Stimulated activated CD4-positive, alpha-beta T cell treated with anti-CD3 and anti-CD28 coated beads, TNF-alpha, amount 100 ng/mL, for 48 hours (primary cell): Measurements from ENCODE around the gene MRTFB.
A peak's percentile ranks its signal among the peaks of the same experiment; 100 is the strongest.

Source experiments
- DNase-seq, 3 donors: peaks; one replicate each; pipeline ENCODE4 v3.0.0-alpha.2; 2020; ENCODE audit warnings: low read depth in 3 of 3

The MRTFB gene

DNA sequence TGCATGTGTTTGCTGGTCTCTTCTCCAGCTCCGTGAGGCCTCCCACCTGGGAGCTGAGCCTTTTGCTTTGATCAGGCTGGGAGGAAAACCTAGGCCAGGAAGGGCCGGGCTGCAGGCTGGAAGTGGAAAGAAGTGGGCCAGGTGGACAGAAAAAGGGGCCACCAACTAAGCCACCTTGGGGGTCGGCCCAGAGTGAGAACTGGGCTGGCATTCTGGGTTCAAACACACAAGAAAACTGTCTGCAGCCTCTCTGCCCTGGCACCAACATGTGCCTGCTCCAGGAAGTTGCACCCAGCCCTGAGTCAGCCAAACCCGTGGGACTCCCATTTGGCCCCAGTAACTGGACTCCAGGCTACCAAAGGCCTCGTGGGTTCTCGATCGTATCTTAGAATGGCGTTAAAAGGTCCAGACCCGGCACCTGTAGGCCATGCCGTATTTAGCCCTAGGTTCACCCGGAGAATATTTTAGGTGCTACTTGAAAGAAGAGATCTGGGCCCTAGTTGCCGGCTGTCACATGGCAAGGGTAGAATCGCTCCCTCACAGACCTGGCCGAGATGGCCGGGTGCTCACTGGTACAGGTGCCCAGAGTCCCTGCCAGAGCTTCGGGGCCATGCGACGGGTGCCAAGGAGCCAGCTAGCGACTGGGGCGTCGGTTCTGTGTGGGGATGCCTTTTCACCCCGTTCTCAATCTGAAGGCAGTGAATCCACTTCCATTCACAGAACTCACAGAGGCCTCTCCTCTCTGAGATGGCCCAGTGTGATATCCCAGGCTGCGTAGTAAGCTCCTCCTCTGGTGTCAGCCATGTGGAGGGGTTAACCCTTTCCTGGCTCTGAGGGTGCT, 236.6 kb downstream of the MRTFB start:
- DNase-seq, result no peak

DNA sequence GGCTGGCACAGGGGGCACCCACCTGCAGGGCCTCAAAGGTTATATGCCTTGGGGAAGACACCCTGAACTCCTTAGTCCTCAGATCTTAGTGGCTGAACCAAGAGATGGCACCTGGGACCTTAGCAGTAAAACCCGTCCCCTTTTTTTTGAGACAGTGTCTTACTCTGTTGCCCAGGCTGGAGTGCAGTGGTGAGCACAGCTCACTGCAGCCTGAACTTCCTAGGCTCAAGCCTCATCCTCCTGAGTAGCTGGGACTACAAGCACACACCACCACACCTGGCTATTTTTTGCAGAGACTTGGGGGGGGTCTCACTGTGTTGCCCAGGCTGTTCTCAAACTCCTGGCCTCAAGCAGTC, 237.2 kb downstream of the MRTFB start:
- no peak for DNase-seq

DNA sequence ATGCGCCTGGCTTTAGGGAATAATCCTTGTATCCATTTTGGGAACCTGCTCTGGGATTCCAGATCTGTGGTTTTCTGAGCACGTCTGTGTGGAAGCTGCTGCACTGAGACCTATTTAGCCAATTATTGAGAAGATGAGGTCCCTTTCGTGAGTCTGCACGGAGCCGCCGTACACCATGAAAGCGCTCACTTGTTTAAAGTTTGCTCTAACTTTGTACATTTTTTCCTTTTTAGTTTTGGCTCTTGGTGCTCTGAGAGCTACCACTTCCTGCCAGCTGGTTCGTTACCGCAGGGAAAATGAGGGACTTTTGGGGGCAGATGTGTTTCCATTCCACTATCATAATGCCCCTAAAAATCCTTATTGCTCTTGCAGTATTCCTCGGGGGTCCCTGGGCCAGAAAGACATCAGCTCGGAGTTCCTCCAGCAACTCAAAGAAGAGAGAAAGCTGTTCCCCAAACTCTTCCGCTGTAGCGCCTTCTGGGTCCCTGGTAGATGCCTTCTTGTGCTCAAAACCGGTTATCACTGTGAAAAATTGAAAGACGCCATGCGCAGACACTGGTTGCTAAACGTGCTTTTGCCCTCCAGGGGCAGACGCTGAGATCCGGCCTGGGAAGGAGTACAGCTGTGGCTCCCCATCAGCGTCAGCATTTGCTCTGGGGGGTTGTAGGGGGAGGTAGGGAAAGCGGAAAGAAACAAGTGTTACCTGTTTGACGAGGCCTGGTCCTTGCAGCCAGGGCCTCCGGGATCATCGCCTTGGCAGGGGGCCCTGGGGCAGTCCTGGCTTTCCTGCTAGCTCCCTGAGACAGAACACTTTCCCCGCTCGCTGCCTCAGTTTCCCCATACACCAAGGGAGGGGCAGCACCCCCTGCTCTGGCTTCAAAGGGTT, 238.1 kb downstream of the MRTFB start:
- DNase-seq, result peak in 1 of 3 donors; percentile 19

GRCh38 chr16:14309906-14310305, 238.8 kb downstream of the MRTFB start:
- no peak for DNase-seq

DNA sequence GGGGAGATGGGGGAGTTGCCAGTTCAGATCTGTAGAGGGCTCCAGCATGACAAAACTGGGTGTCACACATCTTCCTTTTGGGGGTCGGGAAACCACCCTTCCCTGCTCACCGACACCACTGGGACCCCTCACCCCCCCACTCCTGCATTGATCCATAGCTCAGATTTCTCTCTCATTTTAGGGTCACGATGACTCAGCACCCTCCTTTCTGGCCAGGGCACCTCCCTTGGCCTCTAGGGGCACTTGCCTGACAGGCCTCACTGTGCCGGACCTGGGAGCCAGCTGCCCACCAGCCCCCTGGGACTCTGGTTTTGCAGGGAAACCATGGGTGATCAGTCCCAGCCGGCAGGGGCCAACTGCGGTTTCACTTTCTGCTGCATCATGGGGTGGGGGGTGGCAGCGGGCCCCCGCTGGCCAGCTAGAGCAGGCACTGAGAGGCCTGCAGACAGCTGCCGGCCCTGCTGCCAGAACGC, 239.4 kb downstream of the MRTFB start:
- DNase-seq, result no peak

DNA sequence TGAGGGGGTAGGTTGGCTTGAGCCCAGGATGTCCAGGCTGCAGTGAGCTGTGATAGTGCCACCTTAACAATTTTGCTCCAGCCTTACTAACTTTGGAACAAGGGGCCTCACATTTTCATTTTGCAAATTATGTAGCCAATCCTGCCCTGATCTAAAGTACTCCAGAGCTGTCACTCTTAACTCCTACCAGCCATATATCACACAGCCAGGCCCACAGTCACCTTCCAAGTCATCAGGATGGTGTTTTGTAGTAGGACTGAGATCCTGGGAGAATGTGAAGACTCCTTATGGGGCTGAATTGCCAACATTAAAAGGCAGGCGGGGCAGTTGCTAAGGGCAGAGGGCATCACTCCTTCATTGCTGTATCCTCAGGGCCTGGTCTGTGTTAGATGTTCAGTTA, 243.0 kb downstream of the MRTFB start:
- no peak for DNase-seq

- DNase-seq, result no peak
These were observed 244.7 kb downstream of the MRTFB start for GRCh38 chr16:14315683-14316320.
